ENCODE results near the gene BRCA2. TPM values are rescaled to one million over a fixed set of nuclear protein-coding genes. Genes with fewer than 3 reads are reported as not detected.

The BRCA2 gene
- total RNA-seq, 1 donor from 2014 or later, result 3.4 TPM

- no peak for FAIRE-seq
- peaks cover 23% of the 10 kb centered on the region for H3K4me1 Mint-ChIP-seq (ENCODE audit: low read depth, unreplicated experiment)
Measured at GRCh38 chr13:32266130-32266529, 49.2 kb upstream of the BRCA2 start.

GRCh38 chr13:32267836-32268439 is 47.4 kb upstream of the BRCA2 start:
- Mint-ChIP-seq H3K27ac (ENCODE audit: unreplicated experiment) (no peak overlapping the region), H3K4me1 (ENCODE audit: low read depth, unreplicated experiment) (peaks cover 9% of the 10 kb centered on the region), H3K27me3 (ENCODE audit: low read depth, unreplicated experiment) (no peaks in the 10 kb centered on the region), H3K36me3 (ENCODE audit: low read depth, unreplicated experiment) (peaks cover 2% of the 10 kb centered on the region), H3K4me3 (ENCODE audit: unreplicated experiment) (no peak overlapping the region), H3K9me3 (ENCODE audit: unreplicated experiment) (no peaks in the 10 kb centered on the region)
- H3K9ac ChIP-seq (ENCODE audit: low read length), result no peak overlapping the region
- no peak overlapping the region for H3K4me3 ChIP-seq (ENCODE audit: insufficient read depth, low read depth, low read length)
- H3K4me2 ChIP-seq (ENCODE audit: low read length), result no peak overlapping the region
- no peaks in the 10 kb centered on the region for H3K79me2 ChIP-seq (ENCODE audit: insufficient read depth, low read length)
- H3K36me3 ChIP-seq (ENCODE audit: insufficient read depth, low read length), result no peaks in the 10 kb centered on the region
- peaks cover 5% of the 10 kb centered on the region for H3K4me1 ChIP-seq (ENCODE audit: insufficient read depth, low read length)
- H3K9me3 ChIP-seq (ENCODE audit: insufficient read depth, low read depth, low read length), result no peaks in the 10 kb centered on the region
- H4K20me1 ChIP-seq (ENCODE audit: insufficient read depth, low read length), result no peaks in the 10 kb centered on the region
- DNase-seq (ENCODE audit: low read depth) (no peak), FAIRE-seq (no peak)
- no peaks in the 10 kb centered on the region for H3K27me3 ChIP-seq (ENCODE audit: insufficient read depth, low read length)
- H2AFZ ChIP-seq (ENCODE audit: low read depth, low read length), result no peak overlapping the region
- no peak overlapping the region for H3K27ac ChIP-seq (ENCODE audit: low read depth, low read length)
- TF ChIP-seq CTCF (IDR thresholded peaks at IDR 0.05; ENCODE audit: insufficient read depth, low read depth, low read length) (peak; percentile 49), EZH2 (IDR thresholded peaks at IDR 0.05; ENCODE audit: insufficient read depth, low read length) (no peak)

More at GRCh38 chr13:32266130-32266529, 49.2 kb upstream of the BRCA2 start:
- Histone ChIP-seq H3K4me2 (ENCODE audit: low read length) (no peak overlapping the region), H3K36me3 (ENCODE audit: insufficient read depth, low read length) (no peaks in the 10 kb centered on the region), H3K27ac (ENCODE audit: low read depth, low read length) (no peak overlapping the region), H3K9ac (ENCODE audit: low read length) (no peak overlapping the region), H3K4me1 (ENCODE audit: insufficient read depth, low read length) (peaks cover 12% of the 10 kb centered on the region), H2AFZ (ENCODE audit: low read depth, low read length) (no peak overlapping the region), H3K27me3 (ENCODE audit: insufficient read depth, low read length) (no peaks in the 10 kb centered on the region), H4K20me1 (ENCODE audit: insufficient read depth, low read length) (no peaks in the 10 kb centered on the region), H3K79me2 (ENCODE audit: insufficient read depth, low read length) (no peaks in the 10 kb centered on the region), H3K9me3 (ENCODE audit: insufficient read depth, low read depth, low read length) (no peaks in the 10 kb centered on the region), H3K4me3 (ENCODE audit: insufficient read depth, low read depth, low read length) (no peak overlapping the region)
- Mint-ChIP-seq H3K4me3 (ENCODE audit: unreplicated experiment) (no peak overlapping the region), H3K27ac (ENCODE audit: unreplicated experiment) (no peak overlapping the region), H3K36me3 (ENCODE audit: low read depth, unreplicated experiment) (peaks cover 2% of the 10 kb centered on the region), H3K9me3 (ENCODE audit: unreplicated experiment) (no peaks in the 10 kb centered on the region), H3K27me3 (ENCODE audit: low read depth, unreplicated experiment) (no peaks in the 10 kb centered on the region)
- TF ChIP-seq EZH2 (IDR thresholded peaks at IDR 0.05; ENCODE audit: insufficient read depth, low read length) (no peak), CTCF (IDR thresholded peaks at IDR 0.05; ENCODE audit: insufficient read depth, low read depth, low read length) (no peak)
- no peak for DNase-seq (ENCODE audit: low read depth)

GRCh38 chr13:32272021-32272683 is 43.2 kb upstream of the BRCA2 start:
- H3K36me3 Mint-ChIP-seq (ENCODE audit: low read depth, unreplicated experiment), result peaks cover 2% of the 10 kb centered on the region

More at GRCh38 chr13:32272021-32272683, 43.2 kb upstream of the BRCA2 start:
- H3K36me3 ChIP-seq (ENCODE audit: insufficient read depth, low read length), result no peaks in the 10 kb centered on the region
- H2AFZ ChIP-seq (ENCODE audit: low read depth, low read length), result no peak overlapping the region
- no peaks in the 10 kb centered on the region for H3K4me1 ChIP-seq (ENCODE audit: insufficient read depth, low read length)
- Mint-ChIP-seq H3K4me1 (ENCODE audit: low read depth, unreplicated experiment) (peaks cover 2% of the 10 kb centered on the region), H3K9me3 (ENCODE audit: unreplicated experiment) (no peaks in the 10 kb centered on the region), H3K4me3 (ENCODE audit: unreplicated experiment) (no peak overlapping the region), H3K27ac (ENCODE audit: unreplicated experiment) (no peak overlapping the region), H3K27me3 (ENCODE audit: low read depth, unreplicated experiment) (no peaks in the 10 kb centered on the region)
- no peak overlapping the region for H3K9ac ChIP-seq (ENCODE audit: low read length)
- H4K20me1 ChIP-seq (ENCODE audit: insufficient read depth, low read length), result no peaks in the 10 kb centered on the region
- FAIRE-seq (no peak), DNase-seq (ENCODE audit: low read depth) (no peak)
- H3K9me3 ChIP-seq (ENCODE audit: insufficient read depth, low read depth, low read length), result no peaks in the 10 kb centered on the region
- H3K79me2 ChIP-seq (ENCODE audit: insufficient read depth, low read length), result no peaks in the 10 kb centered on the region
- no peak overlapping the region for H3K4me3 ChIP-seq (ENCODE audit: insufficient read depth, low read depth, low read length)
- no peaks in the 10 kb centered on the region for H3K27me3 ChIP-seq (ENCODE audit: insufficient read depth, low read length)
- no peak overlapping the region for H3K4me2 ChIP-seq (ENCODE audit: low read length)
- H3K27ac ChIP-seq (ENCODE audit: low read depth, low read length), result no peak overlapping the region
- no peak for TF ChIP-seq CTCF (IDR thresholded peaks at IDR 0.05; ENCODE audit: insufficient read depth, low read depth, low read length)
- no peak for TF ChIP-seq EZH2 (IDR thresholded peaks at IDR 0.05; ENCODE audit: insufficient read depth, low read length)
